ENCODE measurements around the gene SLC25A13.

Gene SLC25A13

DNA sequence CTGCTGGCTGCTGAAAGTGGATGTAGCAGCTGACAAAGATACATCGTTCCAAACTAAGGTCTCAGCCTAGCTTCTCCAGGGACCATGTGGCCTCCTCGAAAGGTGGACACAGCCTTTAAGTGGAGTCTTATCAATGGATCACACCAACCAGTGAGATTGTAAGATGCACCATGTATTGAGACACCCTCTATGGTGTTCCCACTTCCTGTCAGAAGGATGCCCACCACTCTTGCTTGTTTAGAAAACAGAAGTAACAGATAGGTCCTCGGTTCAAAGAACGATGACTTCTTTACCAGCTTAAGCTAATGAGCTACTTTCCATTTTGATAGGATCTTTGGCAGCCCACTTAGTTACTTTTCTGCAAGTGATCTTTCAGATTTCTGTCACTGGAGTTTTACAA, 34.3 kb downstream of the SLC25A13 start:
- H3K27me3 Mint-ChIP-seq, result no peaks in the 10 kb centered on the region
- H3K4me1 Mint-ChIP-seq, result peaks cover 45% of the 10 kb centered on the region
- ATAC-seq (no peak), DNase-seq (no peak)
- H3K27ac Mint-ChIP-seq, result no peak overlapping the region
- H3K9me3 Mint-ChIP-seq, result peaks cover 10 to 21% of the 10 kb centered on the region in 2 donors
- H3K4me3 Mint-ChIP-seq, result no peak overlapping the region

DNA sequence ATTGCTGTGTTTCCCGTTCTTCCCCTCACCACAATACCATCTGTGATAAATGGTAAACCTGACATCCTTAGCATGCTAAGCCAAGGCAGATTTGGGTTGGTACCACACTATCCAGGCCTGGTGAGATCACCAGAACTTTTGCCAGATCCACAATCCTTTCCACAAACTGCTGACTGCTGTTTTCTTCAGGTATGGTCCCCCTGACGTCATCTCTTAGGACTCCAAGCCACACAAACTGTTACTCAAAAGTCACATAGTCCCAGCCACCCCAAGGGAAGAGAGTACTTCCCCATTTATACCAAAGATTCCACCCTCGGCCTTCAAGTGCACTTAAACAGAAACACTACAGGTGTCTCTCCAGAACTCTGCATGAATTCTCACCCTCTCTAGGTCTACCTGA, 34.8 kb downstream of the SLC25A13 start:
- H3K4me1 Mint-ChIP-seq, result peaks cover 45% of the 10 kb centered on the region
- H3K4me3 Mint-ChIP-seq, result no peak overlapping the region
- no peak overlapping the region for H3K27ac Mint-ChIP-seq
- no peaks in the 10 kb centered on the region for H3K27me3 Mint-ChIP-seq
- DNase-seq, result no peak
- peaks cover 10 to 21% of the 10 kb centered on the region in 2 donors for H3K9me3 Mint-ChIP-seq
- ATAC-seq, result no peak

DNA sequence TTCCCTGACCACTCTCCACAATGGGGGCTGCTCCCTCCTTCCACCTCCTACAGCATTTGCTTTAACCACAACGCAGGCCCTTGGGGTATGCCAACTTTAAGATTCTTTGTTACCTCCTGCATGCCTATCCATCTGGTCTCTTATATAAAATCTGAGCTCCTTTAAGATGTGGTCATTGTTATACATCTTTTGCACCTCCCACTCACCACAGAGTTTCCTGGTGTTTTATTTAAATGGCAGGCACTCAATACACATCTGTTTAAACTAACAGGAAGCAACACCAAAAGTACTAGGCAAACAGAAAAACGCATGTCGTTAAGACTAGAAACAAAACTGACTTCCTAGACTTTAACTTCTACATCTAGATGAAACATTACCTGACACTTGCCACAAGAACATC, 36.3 kb downstream of the SLC25A13 start:
- peak; percentile 89 for ATAC-seq
- Mint-ChIP-seq H3K9me3 (peaks cover 10 to 21% of the 10 kb centered on the region in 2 donors), H3K27me3 (no peaks in the 10 kb centered on the region), H3K4me1 (peaks cover 40% of the 10 kb centered on the region), H3K27ac (peak overlapping the region; percentile 45 to 82), H3K4me3 (peak overlapping the region; percentile 64 to 79)
- peak in 1 of 2 donors; percentile 20 for DNase-seq

DNA sequence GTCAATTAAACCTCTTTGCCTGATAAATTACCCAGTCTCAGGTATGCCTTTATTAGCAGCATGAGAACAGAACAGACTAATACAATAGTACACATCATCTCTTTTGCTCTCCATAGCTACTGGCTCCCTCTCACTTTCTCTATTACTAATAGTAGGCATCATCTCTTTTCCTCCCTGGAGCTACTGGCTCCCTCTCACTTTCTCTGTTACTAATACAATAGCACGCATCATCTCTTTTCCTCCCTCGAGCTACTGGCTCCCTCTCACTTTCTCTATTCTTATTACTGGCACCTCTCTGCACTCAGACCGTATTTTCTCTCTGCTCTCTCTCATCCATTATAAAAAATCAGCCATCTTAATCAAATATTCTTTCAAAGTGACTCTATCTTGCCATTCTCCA, 37.1 kb downstream of the SLC25A13 start:
- Mint-ChIP-seq H3K27ac (peak overlapping the region; percentile 45 to 82), H3K27me3 (no peaks in the 10 kb centered on the region), H3K4me1 (peaks cover 35% of the 10 kb centered on the region), H3K4me3 (peak overlapping the region; percentile 64 to 79), H3K9me3 (peaks cover 6 to 14% of the 10 kb centered on the region in 2 donors)
- ATAC-seq (peak; percentile 82), DNase-seq (peak in 1 of 2 donors; percentile 12)

DNA sequence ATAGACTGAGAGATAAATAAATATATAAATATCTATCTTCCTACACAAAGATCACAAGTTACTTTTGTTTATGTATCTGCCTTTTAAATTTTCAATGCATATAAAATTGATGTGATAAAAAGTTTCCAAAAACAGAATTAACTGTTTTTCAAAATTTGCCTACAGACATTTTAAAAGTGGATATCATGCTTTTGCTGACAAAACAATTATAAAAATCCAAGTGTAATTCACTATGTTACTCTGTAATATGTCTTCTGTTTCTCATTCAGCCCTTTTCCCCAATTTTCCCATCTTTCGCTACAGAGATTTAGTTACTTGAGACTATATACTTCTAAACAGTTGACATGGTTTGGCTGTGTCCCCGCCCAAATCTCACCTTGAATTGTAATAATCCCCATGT, 37.7 kb downstream of the SLC25A13 start:
- Mint-ChIP-seq H3K9me3 (peaks cover under 1 to 8% of the 10 kb centered on the region in 2 donors), H3K4me3 (no peak overlapping the region), H3K4me1 (peaks cover 35% of the 10 kb centered on the region), H3K27me3 (no peaks in the 10 kb centered on the region), H3K27ac (no peak overlapping the region)
- DNase-seq, result no peak
- no peak for ATAC-seq

DNA sequence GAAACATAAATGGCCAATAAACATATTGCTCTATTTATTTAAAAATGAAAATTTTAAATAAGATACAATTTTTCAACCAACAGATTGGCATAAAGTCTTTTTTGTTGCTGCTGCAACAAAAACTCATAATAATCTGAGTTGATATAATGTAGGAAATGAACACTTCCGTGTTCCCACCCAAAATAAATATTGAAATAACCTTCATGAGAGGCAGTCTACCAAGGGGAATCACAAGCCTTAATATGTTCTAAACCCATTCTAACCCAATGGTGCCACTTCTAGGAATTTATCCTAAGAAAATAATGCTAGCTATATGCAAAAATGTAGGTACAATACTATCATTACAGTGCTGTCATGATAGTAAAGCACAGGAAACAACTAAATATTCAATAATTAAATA, 39.1 kb downstream of the SLC25A13 start:
- no peaks in the 10 kb centered on the region for H3K27me3 Mint-ChIP-seq
- no peak overlapping the region for H3K4me3 Mint-ChIP-seq
- H3K4me1 Mint-ChIP-seq, result peaks cover 35% of the 10 kb centered on the region
- DNase-seq (no peak), ATAC-seq (no peak)
- peaks cover 0 to 7% of the 10 kb centered on the region in 2 donors for H3K9me3 Mint-ChIP-seq
- no peak overlapping the region for H3K27ac Mint-ChIP-seq

DNA sequence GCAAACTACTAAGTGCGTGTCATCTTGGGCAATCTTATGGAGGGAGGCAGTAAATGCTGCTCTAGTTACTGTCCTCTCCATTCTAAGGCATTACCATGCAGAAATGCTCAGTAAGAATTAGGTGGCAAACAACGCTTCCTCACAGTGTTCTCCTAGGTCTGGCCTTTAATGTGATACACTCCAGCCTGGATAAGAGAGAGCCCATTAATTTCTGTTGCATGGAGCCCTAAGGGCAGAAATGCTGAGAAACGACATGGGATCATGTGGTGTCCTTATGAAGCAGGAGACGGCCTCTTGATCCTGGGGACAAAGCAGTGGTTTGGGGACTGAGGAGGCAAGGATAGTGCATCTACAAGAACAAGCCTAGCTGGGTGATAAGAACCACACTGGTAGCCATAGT, 44.0 kb downstream of the SLC25A13 start:
- DNase-seq, result no peak
- Mint-ChIP-seq H3K27me3 (no peaks in the 10 kb centered on the region), H3K27ac (no peak overlapping the region), H3K4me1 (no peaks in the 10 kb centered on the region), H3K4me3 (no peak overlapping the region), H3K9me3 (no peaks in the 10 kb centered on the region)
- ATAC-seq, result no peak

DNA sequence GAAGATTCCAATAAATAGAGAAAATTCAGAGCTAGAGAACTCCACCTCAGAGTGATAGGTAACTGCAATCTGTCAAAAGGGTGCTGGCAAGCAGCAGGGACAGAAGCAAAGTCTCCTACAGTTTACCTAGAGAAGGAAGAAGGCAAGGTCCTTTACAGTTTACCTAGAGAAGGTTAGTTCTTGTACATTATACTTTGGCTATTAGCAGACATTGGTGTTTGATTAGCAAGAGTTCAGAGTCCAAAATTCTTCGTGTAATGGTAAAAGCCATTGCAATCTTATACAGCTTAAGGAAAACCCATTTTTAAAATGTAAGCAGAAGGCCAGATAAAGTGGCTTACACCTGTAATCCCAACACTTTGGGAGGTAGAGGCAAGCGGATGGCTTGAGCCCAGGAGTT, 45.9 kb downstream of the SLC25A13 start:
- no peak overlapping the region for H3K4me3 Mint-ChIP-seq
- DNase-seq (no peak), ATAC-seq (no peak)
- no peaks in the 10 kb centered on the region for H3K9me3 Mint-ChIP-seq
- no peak overlapping the region for H3K27ac Mint-ChIP-seq
- no peaks in the 10 kb centered on the region for H3K27me3 Mint-ChIP-seq
- no peaks in the 10 kb centered on the region for H3K4me1 Mint-ChIP-seq

DNA sequence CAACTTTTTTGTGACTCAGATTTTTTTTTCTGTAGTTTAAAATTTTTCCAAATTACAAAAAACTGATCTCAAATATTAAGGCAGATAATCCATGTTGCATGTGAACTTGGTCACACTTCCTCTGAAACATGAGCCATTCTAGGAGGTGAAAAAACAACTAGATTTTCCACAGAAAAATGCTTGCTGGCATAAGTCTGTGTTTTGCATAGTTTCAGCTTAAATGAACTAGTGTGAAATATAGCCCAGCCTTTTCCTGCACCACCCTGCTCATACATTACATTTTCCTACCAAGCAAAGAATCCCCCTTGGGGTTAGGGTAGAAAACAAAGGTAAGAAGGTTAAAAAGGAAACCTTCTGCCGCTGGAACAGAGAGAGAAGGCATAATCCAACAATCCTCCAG, 48.2 kb downstream of the SLC25A13 start:
- Mint-ChIP-seq H3K27ac (no peak overlapping the region), H3K4me3 (no peak overlapping the region), H3K4me1 (no peaks in the 10 kb centered on the region), H3K9me3 (peaks cover 0 to 4% of the 10 kb centered on the region in 2 donors), H3K27me3 (no peaks in the 10 kb centered on the region)
- DNase-seq, result no peak
- no peak for ATAC-seq

DNA sequence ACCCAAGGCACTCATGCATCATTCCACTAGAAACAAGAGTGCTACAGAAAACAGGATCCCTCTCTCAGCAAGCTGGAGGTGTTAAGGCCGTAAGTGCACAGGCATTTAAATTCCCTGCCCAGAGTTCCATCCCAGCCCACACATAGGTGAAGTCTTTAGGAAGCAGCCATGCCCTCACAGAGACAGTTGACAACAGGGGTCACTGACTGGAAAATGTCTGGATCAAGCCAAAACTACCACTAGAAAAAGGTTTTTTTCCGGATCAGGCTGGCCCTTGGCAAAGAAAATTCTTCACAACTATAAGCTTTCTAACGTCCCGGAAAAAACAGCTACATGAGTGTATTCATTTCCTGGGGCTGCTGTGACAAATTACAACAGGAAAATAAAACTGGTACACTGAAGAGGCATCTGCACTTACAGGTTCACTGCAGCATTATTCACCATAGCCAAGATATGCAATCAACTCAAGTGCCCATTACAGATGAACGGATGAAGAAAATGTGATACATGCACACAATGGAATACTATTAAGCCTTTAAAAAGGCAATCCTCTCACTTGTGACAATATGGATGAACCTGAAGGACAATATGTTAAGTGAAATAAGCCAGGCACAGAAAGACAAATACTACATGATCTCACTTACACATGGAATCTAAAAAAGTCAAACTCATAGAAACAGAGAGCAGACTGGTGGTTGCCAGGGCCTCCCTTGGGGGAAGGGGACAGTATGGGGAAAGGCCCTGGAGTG, 52.5 kb downstream of the SLC25A13 start:
- Mint-ChIP-seq H3K4me1 (peaks cover 1% of the 10 kb centered on the region), H3K4me3 (no peak overlapping the region), H3K9me3 (peaks cover 1 to 4% of the 10 kb centered on the region in 2 donors), H3K27me3 (no peaks in the 10 kb centered on the region), H3K27ac (peak overlapping the region in 1 of 2 donors; percentile 48)
- DNase-seq (no peak), ATAC-seq (no peak)

DNA sequence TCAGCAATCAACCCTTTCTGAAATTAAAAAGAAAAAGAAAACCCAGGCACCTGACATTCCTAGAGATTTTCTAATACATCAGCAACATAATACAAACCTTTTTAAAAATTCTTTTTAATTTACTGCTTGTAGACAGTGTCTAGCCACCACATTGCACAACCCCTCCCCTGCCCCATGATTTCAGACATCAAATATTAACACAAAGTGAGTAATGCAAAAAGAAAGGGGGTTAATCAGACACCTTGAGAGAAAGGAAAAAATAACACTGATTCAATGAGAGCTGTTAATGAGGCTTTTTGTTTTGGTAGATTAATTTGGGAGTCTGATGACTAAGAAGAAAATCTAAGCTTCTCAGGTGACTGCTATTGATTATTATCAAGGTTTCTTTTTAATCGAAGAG, 55.3 kb downstream of the SLC25A13 start:
- no peak for DNase-seq
- H3K9me3 Mint-ChIP-seq, result peaks cover 9 to 16% of the 10 kb centered on the region in 2 donors

DNA sequence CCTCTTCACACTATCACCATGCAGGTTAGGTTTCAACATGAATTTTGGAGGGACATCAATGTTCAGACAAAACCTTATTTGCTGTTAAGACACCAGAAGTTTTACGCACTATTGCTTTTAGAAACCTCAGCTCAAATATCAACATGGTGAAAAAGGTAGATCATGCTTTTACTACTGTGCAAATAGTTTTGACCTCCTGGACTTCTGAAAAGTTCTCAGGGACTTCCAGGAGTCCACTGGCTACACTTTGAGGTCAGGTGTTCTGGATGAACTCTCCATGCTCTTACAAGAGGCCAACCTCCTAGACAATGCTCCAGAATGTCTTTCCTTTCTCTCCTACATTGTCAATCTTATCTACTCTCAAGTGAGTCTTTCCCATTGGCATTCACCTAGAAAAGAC, 55.9 kb downstream of the SLC25A13 start:
- H3K9me3 Mint-ChIP-seq, result peaks cover 9 to 17% of the 10 kb centered on the region in 2 donors
- no peaks in the 10 kb centered on the region for H3K27me3 Mint-ChIP-seq
- peaks cover 6% of the 10 kb centered on the region for H3K4me1 Mint-ChIP-seq
- no peak for ATAC-seq
- H3K27ac Mint-ChIP-seq, result no peak overlapping the region
- no peak overlapping the region for H3K4me3 Mint-ChIP-seq
- DNase-seq, result no peak

More for the DNA sequence above, 55.3 kb downstream of the SLC25A13 start:
- Mint-ChIP-seq H3K4me3 (no peak overlapping the region), H3K27ac (no peak overlapping the region), H3K27me3 (no peaks in the 10 kb centered on the region), H3K4me1 (peaks cover 6% of the 10 kb centered on the region)
- ATAC-seq, result no peak

DNA sequence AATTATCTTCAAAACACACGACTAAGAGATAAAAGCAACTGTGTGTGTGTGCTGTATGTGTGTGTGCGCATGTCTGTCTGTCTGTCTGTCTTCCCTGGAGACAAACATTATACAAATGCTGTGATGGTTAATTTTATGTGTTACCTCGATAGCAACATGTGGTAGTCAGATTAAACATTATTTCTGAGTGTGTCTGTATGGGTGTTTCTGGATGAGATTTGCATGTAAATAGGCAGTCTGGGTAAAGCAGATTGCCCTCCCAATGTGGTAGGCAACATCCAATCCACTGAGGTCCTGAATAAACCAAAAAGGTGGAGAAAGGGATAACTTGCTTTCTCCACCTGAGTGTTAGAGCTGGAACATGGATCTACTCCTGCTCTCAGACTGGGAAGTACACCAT, 67.9 kb downstream of the SLC25A13 start:
- DNase-seq, result no peak

DNA sequence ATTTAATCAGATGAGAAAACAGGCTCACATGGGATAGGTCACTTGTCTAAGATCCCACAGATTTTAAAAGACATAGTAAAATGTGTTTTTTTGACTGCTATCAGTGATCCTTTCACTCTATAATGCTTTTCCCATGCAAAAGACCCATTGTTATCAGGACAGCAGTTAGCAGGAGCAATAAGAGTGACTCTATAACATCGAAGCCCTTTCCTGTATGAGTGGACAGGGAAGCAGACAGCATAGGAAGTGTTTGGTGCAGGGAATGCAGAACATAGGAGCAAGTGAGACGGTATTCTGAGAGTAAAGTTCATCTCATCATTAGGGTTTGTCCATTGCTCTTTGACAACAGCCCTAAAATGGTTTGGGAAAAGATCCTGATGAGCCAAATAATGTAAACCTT, 68.5 kb downstream of the SLC25A13 start:
- no peak for ATAC-seq
- DNase-seq, result no peak
- Mint-ChIP-seq H3K27ac (no peak overlapping the region), H3K9me3 (peaks cover 26 to 39% of the 10 kb centered on the region in 2 donors), H3K4me1 (peaks cover 6% of the 10 kb centered on the region), H3K4me3 (no peak overlapping the region), H3K27me3 (no peaks in the 10 kb centered on the region)

More for the DNA sequence above, 67.9 kb downstream of the SLC25A13 start:
- Mint-ChIP-seq H3K9me3 (peaks cover 26 to 39% of the 10 kb centered on the region in 2 donors), H3K27me3 (no peaks in the 10 kb centered on the region), H3K4me1 (peaks cover 6% of the 10 kb centered on the region), H3K4me3 (no peak overlapping the region), H3K27ac (no peak overlapping the region)
- ATAC-seq, result no peak

DNA sequence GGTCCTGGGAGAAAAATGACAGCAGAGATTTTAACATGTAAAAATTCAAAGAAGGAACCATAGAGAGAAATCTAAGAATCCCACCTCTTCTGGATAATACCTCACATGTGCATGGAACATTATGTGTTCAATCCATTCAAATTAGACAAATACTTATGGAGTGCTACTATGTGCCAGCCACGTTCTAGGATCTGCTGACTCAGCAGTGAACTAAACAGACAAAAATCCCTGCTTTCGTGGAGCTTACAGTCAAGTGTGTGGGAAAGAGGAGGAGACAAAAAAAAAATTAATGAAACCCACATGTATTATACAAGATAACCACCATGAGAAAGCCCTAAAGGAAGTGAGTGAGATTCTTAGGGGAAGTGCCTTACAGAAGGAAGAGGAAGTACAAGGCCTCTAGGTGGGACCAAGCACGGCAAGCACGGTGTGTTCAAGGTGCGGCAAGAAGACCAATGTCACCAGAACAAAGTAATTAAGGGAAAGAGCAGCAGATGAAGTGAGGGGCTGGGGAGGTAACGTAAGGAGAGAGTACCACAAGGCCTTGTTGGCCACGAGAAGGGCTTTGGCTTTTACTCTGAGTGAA, 71.0 kb downstream of the SLC25A13 start:
- no peak for DNase-seq
- H3K4me1 Mint-ChIP-seq, result peaks cover 6% of the 10 kb centered on the region
- ATAC-seq, result no peak
- no peaks in the 10 kb centered on the region for H3K27me3 Mint-ChIP-seq
- peaks cover 14 to 19% of the 10 kb centered on the region in 2 donors for H3K9me3 Mint-ChIP-seq
- peak overlapping the region in 1 of 2 donors; percentile 14 for H3K27ac Mint-ChIP-seq
- no peak overlapping the region for H3K4me3 Mint-ChIP-seq

DNA sequence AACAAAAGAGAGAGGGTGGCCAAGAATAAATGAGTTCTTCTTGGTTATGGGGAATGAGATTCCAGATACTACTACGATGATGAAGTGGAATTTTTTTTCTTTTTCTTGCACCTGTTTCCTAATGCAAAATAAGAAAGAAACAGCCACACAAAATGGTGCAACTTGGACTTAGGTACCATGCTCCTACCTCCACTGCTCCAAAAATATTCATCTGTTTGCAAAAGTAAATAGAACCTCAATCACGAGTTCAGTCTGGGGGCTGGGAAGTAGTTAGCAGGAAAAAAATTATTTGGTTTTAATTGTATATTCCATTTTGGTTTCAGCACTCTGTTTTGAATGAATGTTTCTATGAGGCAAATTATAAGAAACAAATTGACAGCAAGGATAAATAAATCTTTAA, 73.5 kb downstream of the SLC25A13 start:
- H3K4me3 Mint-ChIP-seq, result no peak overlapping the region
- H3K9me3 Mint-ChIP-seq, result peaks cover 14 to 23% of the 10 kb centered on the region in 2 donors
- no peak overlapping the region for H3K27ac Mint-ChIP-seq
- no peaks in the 10 kb centered on the region for H3K27me3 Mint-ChIP-seq
- H3K4me1 Mint-ChIP-seq, result peaks cover 13% of the 10 kb centered on the region
- DNase-seq (no peak), ATAC-seq (no peak)

Data from stimulated activated naive CD8-positive, alpha-beta T cell treated with anti-CD3 and anti-CD28 coated beads, Interleukin-15, amount 100 ng/mL, for 72 hours (primary cell).